HG03432 (cell line): ENCODE measurements around the gene CCDC13.

Source experiments
- ATAC-seq: cut with Tn5 transposase; IDR thresholded peaks from one replicate; pipeline ENCODE4 v1.9.1; 2021; ENCODE audit warnings: mild to moderate bottlenecking, moderate library complexity; ENCODE audit not compliant: unreplicated experiment

CCDC13 gene

DNA sequence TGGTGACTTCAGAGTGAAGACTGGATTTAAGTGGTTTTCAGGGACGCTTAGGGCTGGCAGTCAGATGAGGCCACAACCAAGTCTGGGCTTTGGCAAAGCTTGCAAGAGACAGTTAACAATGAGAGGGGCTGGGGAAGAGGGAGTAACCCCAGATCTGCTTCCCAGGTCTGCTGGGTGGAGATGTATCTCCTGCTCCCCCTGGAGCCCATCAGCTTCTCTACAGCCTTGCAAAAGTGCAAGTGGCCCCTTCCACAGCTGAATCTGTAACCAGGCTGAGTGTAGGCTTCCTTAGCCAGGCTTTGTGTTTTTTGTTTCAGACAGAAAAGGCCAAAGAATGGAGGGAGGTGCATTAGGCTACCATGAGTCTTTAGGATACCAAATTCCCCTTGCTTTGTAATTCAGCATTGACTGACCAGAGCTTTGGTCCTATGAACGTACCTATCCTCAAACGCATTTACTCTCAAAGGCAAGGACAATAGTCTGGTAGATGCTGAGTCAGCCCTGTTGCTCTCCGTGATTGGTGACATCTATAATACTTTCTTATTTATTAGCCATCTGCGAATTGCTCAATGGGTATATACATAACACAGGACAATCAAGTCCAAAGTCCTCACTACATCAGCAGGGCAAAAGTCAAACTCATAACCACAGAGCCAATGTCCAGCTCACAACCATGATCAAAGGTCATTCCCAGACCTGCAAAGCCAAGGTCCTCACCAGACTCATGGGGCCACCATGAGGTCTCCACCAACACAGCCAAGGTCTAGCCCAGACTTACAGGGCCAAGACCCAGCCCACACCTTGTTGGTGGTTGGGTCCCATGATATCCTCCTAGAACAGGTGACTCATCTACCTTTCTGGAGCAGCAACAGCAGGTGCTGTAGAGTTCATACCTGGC is 17.1 kb downstream of the CCDC13 start:
- no peak for ATAC-seq

DNA sequence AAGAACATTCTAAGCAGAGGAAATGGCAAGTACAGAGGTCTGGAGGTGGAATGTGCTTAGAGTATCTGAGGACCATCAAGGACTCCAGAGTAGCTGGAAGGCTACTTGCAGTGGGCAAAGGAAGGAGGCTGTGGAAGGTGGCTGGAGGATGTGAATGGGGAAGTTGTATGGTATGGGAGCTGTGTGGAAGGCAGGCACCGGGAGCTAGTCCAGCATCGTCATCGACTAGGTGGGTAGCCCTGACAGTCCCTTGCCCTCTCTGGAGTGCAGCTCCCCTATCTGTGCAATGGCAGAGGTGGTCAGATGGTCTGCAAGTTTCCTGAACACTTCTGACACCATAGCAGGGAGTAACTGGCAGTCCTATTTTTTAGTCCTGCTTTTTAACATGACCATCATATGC is 19.3 kb downstream of the CCDC13 start:
- no peak for ATAC-seq

DNA sequence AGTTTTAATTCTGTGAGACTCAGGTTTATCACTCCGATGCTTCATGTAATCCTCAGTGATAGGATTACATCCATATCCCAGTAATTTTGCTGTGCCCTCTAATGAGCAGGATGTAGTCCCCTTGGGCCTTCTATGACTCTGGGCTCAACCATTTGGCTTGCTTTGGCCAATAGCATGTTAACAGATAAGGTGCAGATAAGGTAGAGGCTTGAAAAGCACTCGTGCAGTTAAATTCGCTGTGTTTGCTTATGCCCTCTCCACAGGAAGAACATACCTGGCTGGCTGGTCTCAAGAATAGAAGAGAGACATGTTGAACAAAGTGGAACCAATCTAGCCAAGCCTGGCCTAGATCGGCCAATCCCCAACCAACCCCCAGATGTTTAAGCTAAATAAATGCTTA is 20.1 kb downstream of the CCDC13 start:
- ATAC-seq, result no peak

DNA sequence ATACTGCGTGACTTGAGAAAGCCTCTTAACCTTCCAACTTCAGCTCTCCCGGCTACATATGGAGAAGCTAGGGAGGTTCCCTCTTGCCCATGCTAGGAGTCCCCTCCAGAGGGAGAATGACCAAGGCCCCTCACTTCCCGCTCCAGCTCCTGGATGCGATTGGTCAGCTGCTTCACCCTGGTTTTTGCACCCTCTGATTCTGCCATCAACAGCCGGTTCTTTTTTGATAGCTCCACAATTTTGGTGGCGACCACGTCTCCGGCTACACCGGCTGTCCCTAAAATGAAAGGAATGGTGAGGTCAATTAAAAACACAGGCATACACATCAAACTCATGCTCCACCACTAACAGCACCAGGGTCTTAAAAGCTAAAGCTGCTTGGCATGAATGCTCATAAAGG is 20.6 kb downstream of the CCDC13 start:
- ATAC-seq, result no peak

DNA sequence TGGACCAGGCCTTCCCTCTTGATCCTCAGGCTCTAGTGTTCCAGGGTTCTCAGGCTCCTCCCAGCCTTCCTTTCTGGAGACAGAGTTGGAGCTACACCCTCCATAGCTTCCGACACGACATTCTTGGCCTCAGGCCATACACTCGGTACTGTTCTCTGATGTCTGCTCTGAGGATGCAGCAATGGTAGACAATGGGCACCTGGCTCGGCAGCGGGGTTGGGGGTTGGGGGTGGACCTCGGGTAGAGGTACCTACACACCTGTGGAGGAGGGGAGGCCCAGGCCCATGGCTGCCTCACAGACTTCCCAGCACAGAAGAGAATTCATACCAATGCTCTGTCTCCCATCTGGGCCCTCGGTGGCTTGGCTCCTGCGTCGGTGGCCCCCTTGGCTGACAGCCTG is 21.4 kb downstream of the CCDC13 start:
- ATAC-seq, result no peak

DNA sequence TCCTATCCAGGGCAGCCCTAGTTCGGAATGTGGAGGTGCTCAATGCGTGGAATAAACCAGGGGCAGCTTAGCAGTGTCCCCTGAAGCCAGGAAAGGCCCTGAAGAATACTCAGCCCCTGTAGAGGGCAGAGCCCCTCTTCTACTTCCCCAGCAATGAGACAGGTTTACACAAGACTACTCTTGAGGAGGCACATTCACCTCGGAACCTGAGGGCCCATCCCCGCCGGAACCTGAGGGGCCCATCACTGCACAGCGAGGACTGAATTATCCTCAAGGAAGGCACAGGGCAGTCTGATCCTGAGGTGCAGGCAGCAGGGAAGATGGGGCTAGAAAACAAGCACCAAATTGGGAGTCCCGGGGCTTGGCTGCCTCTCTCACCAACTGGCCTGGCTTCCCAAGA is 22.2 kb downstream of the CCDC13 start:
- no peak for ATAC-seq

DNA sequence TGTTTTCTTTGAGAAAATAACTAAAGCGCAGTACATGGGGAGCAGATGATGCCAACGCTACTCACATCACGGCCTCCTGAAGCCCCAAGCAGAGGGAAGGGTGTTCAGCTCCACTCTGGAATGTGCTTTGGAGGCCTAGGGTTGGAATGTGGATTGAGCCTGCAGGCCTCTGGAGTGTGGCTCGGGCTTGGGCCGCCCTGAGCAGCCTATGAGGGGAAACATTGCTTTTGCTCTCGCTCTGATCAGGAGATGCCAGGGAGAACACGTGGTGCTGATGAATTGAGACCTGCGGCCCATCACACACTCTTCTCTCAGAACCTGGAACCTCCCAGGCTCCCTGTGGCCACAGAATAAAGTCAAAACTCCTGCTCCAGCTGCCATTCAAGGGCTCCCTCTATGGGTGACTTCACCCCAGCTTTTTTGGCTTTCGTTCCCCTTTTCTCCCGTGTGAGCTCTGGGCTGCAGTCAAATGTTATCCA is 23.3 kb downstream of the CCDC13 start:
- ATAC-seq, result no peak

DNA sequence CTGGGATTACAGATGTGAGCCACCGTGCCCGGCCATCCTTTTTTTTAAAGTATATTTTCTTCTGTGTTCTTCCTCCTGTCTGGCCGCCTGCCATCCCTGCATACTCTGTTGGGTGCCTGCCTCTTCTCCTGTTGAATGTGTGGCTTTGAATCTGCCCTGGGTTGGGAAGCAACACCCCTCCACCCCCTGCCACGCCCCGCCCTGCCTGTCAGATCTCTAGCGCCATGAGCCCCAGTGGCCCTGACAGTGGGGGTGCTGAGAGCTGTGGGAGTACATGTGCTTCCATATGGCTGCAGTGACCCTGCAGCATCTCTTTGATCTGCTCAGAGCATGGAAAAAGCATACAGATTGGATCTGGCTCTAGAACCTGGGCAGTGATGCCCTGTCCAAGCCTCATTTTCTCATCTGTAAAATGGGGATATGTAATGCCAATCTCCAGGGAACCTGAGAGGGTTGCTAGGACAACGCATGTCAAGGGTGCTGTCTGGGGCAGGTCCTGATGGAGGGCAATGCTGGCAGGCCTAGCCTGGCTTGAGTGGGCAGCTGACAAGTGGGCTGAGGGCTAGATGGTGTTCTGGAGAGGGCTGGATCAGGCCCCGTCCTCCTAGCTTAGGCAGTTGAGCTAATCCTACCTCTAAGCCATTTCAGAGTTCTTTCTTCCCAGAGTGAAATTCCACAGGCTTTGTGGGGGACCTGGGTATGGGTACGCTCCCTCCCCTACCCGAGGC is 23.9 kb downstream of the CCDC13 start:
- no peak for ATAC-seq

DNA sequence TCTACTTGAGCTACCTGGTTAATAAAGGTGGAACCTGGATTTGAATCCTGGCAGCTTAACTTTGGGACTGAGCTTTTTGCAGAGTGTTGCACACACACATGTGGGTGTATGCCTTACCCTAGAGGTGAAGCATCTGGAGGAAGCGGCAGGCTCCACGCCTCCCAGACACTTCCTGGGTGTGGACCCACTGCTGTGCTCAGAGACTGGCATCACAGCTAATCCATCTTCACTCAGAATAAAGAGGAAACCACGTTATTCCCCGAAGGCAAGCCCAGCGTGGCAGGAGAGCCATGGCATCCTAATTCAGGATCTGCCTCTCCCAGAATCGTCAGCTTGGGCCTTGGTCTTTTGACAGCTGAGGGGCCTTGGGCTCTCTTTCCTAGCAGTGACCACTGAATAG is 25.5 kb downstream of the CCDC13 start:
- no peak for ATAC-seq

DNA sequence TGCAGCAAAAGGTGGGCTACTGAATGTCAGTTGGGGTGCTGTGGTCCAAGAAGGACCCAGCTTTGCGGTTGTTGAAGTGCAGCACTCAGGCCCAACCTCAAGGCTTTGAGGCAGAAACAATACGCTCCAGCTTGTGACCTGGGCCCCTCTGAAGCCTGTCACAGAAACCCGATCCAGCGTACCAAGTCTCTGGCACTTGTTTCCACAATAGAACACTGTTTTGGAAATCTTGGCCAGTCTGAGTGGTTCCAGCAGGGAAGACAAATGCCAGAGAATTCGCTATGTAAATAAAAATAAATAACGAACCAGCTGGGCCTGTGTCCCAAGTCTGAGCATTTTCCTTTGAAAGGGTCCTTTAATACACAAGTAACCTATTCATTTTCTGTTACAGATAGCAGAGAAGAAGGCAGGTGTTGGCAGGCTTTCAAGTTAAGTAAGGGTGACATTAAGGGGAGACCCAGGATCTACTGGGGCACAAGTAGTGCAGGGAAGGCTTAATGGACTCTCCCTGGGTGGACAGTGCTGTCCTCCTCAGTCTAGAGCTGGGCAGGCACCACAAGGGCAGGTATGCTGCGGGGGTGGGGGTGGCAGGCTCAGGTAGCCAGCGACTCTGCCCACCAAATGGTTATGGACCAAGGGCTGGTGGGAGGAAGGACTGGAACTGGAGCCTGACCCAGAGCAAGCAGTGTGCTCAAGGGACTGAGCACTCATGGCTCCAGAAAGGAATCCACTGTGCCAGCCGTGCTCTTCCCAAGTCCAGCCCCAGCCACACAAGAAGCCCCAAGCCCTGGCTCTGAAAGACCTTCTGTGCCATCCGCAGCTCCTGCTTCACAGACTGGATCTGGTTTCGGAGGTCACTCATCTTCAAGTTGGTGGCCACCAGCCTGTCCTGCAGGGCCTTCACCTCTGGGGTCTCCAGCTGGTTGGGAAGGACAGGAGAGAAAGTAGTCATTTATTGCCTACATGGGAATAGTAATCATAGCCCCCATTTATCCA is 26.3 kb downstream of the CCDC13 start:
- no peak for ATAC-seq

DNA sequence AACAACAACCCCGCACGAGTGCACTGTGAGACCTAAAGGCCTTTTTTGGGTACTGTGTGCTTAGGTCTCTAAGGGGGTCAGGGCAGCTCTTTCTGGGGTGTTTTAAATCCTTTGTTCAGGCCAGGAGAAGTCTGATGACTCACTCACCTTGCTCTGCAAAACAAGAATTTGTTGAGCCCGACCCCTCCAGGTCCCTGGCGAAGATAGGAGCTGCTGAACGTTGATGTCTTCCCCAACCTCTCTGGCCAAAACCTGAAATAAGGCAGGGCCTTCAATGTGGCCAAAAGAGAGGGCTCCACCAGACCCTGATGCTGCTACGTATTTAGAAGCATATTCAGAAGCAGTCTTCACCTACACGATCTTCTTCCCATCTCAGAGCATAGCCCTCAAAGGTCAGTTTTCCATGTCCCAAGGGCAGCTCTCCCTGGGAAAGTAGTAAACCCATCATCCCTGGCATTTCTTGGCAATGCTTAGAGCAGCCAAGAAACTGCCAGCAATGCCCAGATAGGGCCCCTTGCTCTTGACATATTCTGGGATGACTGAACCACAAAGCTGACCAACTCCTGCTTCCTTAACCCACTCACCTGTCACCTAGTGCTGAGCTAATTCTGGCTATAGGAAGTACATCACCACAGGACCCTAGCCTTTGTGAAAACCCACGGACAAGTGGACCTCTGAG is 27.1 kb downstream of the CCDC13 start:
- ATAC-seq, result no peak

DNA sequence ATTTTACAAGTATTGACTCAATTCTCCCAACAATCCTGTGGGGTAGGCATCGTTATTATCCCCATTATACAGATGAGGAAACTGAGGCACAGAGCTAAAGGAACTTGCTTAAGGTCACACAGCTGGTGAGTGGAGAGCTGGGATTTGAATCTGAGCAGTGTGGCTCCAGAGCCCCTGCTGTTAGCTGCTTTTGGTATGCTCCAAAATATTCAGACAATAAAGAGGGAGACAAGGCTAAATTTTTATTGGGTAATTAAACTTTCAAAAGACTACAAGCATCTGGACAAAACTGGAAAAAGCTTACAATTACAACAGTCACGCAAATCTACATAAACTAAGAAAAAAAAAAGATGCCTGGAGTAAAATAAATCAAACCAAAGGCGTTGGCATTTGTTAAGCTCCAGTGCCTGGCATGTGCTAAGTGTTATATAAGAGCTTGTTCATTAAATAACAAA is 27.7 kb downstream of the CCDC13 start:
- ATAC-seq, result no peak

DNA sequence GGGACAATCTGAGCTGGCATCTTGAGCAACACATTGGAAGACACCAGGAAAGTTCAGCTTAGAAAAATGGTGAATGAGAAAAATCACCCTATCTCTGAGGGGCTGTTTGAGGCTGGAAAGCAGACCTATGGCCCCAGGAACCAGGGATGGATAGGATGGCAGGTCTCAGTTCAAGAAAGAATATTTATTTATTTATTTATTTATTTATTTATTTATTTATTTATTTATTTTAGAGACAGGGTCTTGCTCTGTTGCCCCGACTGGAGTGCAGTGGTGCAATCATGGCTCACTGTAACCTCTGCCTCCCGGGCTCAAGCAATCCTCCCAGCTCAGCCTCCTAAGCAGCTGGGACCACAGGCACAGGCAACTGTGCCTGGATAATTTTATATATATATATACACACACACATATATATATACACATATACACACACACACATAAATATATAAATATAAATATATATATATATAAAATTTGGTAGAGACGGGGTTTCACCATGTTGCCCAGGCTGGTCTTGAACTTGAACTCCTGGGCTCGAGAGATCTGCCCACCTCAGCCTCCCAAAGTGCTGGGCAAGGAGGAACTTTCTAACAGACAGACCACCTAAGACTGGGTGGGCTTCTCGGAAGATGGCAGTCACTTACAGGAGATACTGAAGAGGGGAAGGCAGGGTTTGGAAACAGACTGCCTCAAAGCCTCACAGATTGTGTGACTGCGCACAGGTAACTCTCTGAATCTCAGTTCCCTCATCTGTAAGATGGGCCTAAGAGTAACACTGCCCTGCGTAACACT is 29.7 kb downstream of the CCDC13 start:
- ATAC-seq, result no peak

DNA sequence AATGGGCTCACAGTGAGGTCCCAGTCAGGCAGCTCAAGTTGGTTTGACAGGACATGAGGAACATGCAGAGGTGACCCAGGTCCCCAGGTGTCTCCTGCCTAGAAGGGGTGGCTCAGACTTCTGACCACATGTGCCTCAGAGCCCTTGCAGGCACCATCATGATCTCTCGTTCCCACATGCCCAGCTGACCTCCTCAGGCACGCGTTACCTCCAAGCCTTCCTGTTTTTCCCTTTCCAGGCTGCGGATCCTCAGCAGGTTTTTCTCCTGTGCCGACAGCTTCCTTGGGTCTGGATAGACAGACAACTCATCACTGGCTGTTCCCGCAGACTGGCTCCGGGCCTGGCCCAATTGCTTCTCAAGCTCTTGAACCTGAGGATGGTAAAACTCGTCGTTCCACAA is 30.4 kb downstream of the CCDC13 start:
- no peak for ATAC-seq

DNA sequence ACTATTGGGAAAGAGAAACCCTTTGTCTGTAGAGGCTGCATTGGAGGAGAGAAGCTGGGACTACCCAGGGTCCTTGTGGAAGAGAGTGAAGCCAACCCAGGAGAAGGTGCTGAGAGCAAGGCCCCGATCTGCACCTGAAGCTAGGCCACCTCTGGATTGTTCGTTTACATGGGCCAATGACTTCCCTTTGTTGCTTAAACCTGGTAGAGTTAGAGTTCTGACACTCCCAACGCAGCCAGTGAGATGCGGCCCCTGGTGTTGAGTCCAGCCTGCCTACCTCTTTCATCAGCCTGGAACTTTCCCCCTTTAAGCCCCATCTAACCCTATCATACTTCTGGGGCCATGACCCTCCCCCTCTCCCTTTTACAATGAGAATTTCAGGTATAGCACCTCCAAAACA is 30.8 kb downstream of the CCDC13 start:
- no peak for ATAC-seq

DNA sequence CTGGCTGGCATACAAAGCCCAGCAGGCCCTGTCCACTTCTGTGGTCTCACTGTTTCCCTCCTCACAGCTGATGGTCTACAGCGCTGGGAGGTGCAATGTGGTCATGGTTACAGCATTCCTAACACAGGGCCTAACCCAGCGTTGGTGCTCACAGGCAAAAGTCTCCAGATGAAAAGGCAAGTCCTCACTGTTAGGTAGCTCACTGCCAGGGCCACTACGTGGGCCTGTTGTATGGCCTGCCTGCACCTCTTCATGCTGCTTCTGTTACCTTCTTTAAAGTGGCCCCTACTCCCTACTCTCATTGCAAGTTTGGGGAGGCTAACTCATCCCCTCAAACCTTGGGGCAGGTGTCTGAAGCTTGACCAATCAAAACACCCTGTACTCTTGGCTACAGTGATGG is 31.3 kb downstream of the CCDC13 start:
- ATAC-seq, result no peak

DNA sequence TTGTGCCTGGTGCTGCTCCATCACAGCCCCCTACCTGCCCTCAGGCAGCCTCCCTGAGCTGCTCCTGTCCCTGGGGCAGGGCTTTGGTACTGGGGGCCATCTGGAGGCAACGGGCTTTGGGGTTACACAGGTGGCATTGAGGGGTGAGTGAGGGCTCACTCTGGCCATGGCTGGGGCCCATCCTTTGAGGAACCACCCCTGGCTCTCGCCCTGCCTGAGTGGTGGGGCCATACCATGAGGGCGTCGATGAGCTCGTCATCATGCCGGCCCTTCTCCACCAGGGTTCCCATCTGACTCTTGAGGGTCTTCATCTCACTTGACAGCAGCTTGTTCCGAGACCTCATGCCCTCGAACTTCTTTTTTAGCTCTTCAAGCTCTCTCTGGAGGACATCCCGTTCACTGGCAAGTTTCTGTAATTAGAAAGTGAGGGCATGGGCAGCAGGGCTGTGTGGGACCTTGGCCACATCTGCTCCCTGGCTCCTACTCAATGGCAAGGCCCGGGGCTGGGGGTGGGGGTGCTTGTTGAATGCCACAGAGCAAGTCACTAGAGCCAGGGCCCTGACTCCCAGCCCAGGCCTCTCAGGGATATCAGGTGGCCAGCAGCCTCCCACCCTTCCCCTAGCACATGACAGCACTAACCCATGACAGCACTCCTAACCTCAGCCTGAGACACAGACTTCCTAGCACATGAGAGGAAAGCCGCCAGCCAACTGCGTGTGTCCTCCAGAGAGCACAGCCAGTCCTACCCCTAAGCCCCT is 33.5 kb downstream of the CCDC13 start:
- ATAC-seq, result no peak

DNA sequence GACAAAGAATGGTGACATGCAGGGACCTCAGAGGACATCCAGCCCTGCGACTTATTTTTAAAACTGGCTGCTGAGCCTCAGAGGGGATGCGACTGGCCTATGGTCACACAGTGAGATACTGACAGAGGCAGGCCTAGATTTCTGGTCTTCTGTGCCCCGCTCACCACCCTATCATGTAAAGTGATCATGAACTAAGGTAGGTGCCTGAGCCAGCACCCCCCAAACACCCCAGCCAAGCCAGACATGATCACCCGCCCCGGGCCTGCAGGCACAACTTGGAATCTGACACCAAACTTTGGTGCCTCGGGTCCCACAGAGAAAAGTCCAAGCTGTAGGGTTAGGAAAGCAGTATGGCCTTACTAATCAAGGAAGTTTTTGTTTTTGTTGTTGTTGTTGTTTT is 36.5 kb downstream of the CCDC13 start:
- ATAC-seq, result no peak

DNA sequence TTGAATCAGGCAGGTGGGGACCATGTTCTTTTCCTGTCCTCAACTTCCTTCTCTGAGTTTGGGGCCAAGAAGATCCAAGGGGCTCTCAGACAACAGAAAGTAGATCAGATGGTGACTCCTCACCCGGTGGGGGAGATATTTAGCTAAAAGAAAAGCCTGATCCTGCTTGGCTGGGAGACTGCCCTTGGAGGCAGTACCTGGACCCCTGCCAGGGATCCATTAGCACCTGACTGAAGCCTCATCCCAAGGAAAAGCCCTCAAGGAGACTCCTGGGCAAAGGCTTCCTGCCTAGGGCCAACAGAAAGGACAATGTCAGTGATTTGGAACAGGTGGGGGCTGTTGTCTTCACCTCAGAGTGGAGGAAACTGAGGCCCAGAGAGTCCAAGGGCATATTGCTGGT is 37.0 kb downstream of the CCDC13 start:
- no peak for ATAC-seq
